Mesothelial cell of epicardium (in vitro differentiated cells): Measurements from ENCODE around the gene MMP24OS. TPM values are rescaled to one million over a fixed set of nuclear protein-coding genes. Genes with fewer than 3 reads are reported as not detected.
"Not testable (repeated sequence)": the region's sequence is repeated elsewhere in the genome, so short reads cannot be mapped to it uniquely, and the experiment has no call there.

Source experiments
- DNase-seq, 2 experiments: peaks; one replicate each; pipeline ENCODE4 v3.0.0; 2021; ENCODE audit warnings: low spot score in 2 of 2; ENCODE audit not compliant: unreplicated experiment in 2 of 2
- H3K27ac Mint-ChIP-seq: 2 replicates; pipeline ENCODE4 v1.8.0; 2021; ENCODE audit warnings: mixed read lengths
- H3K27me3 Mint-ChIP-seq: 2 replicates; pipeline ENCODE4 v1.8.0; 2021; ENCODE audit warnings: low read depth, mixed read lengths
- H3K36me3 Mint-ChIP-seq: 2 replicates; pipeline ENCODE4 v1.8.0; 2021; ENCODE audit warnings: mixed read lengths
- H3K4me1 Mint-ChIP-seq: 2 replicates; pipeline ENCODE4 v1.8.0; 2021; ENCODE audit warnings: mixed read lengths
- H3K4me3 Mint-ChIP-seq: 2 replicates; pipeline ENCODE4 v1.8.0; 2021; ENCODE audit warnings: mild to moderate bottlenecking, moderate library complexity, mixed read lengths
- H3K9me3 Mint-ChIP-seq: 2 replicates; pipeline ENCODE4 v1.8.0; 2021; ENCODE audit warnings: mixed read lengths
- total RNA-seq: library from RNA; stranded (reverse); gene quantifications from 3 replicates; pipeline ENCODE4 v1.2.1, GENCODE V29; 2021
- TF ChIP-seq, protein P1 (sequence below): fragments of 200-600 bp; sonication (generic); IDR thresholded peaks from one replicate; pipeline ENCODE4 v1.5.0; 2021; ENCODE audit warnings: antibody characterized with exemption; ENCODE audit not compliant: unreplicated experiment

MMP24OS gene
- total RNA-seq, 1 donor from 2014 or later: 66.1 TPM

DNA sequence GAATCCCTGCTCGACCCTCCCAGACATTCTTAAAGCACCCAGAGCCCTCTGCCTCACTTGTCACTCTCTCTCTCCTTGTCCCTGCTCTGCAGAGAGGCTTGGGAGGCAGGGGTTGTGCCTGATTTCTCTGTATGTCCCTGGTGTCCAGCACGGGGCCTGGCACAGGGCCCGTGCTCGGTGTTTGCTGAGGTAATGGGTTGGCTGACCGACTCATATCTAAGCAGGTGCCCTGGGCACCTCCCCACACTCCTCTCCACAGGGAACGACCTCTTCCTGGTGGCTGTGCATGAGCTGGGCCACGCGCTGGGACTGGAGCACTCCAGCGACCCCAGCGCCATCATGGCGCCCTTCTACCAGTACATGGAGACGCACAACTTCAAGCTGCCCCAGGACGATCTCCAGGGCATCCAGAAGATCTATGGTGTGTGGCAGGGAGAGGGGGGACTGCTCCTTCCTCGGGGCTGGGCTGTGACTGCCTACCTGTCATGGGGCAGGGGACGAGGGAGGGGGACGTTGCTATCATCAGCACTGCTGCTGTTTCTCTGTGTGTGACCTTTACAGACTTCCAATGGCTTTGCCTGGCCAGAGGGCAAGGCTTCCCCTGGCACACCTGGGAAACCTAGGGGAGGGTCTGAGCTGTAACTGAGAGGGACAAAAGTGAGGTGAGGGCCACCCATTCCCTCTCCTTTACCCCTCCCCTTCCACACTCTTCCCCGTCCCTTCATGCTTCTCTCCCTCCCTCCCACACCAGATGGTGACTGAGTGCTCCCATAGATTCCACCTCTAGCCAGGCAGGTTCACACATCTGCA, 14.2 kb downstream of the MMP24OS start:
- Mint-ChIP-seq H3K27me3 (no peaks in the 10 kb centered on the region), H3K36me3 (peaks cover 10% of the 10 kb centered on the region), H3K4me1 (peaks cover 29% of the 10 kb centered on the region), H3K27ac (peak overlapping the region; percentile 98), H3K9me3 (no peaks in the 10 kb centered on the region), H3K4me3 (no peak overlapping the region)
- DNase-seq: no peak
- TF ChIP-seq, protein P1, sequence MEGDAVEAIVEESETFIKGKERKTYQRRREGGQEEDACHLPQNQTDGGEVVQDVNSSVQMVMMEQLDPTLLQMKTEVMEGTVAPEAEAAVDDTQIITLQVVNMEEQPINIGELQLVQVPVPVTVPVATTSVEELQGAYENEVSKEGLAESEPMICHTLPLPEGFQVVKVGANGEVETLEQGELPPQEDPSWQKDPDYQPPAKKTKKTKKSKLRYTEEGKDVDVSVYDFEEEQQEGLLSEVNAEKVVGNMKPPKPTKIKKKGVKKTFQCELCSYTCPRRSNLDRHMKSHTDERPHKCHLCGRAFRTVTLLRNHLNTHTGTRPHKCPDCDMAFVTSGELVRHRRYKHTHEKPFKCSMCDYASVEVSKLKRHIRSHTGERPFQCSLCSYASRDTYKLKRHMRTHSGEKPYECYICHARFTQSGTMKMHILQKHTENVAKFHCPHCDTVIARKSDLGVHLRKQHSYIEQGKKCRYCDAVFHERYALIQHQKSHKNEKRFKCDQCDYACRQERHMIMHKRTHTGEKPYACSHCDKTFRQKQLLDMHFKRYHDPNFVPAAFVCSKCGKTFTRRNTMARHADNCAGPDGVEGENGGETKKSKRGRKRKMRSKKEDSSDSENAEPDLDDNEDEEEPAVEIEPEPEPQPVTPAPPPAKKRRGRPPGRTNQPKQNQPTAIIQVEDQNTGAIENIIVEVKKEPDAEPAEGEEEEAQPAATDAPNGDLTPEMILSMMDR: no peak

DNA sequence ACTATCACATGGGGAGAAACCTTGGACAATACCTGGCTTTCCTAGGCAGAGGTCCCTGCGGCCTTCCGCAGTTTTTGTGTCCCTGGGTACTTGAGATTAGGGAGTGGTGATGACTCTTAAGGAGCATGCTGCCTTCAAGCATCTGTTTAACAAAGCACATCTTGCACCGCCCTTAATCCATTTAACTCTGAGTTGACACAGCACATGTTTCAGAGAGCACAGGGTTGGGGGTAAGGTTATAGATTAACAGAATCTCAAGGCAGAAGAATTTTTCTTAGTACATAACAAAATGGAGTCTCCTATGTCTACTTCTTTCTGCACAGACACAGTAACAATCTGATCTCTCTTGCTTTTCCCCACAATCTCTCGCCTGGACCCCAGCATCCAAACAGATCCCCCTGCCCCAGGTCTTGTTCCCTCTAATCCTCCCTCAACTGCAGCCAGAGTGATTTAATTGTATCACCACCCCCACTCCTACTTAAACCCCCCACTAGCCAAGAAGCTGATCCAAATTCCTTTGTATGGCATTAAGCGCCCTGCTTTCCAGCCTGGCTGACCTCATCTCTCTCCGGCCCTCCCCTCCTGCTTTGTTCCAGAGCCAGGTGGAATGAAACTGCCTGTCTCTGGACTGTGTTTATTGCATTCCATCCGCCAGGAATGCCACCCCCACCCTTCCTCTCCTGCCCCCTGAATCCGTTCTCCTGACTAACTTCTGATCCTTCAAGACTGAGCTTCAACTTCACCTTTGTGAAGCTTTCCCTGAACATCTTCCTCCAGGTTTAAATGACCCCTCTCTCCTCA, 15.0 kb downstream of the MMP24OS start:
- peak overlapping the region; percentile 98 for H3K27ac Mint-ChIP-seq
- DNase-seq: peak in 1 of 2 experiments; percentile 47
- peaks cover 36% of the 10 kb centered on the region for H3K4me1 Mint-ChIP-seq
- not testable (repeated sequence) for H3K9me3 Mint-ChIP-seq, H3K4me3 Mint-ChIP-seq, H3K27me3 Mint-ChIP-seq
- H3K36me3 Mint-ChIP-seq: peaks cover 10% of the 10 kb centered on the region

DNA sequence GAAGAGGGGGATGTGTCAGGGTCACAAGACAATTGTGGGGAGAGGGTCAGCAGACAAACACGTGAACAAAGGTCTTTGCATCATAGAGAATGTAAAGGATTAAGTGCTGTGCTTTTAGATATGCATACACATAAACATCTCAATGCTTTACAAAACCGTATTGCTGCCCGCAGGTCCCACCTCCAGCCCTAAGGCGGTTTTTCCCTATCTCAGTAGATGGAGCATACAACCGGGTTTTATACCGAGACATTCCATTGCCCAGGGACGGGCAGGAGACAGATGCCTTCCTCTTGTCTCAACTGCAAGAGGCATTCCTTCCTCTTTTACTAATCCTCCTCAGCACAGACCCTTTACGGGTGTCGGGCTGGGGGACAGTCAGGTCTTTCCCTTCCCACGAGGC, 15.6 kb downstream of the MMP24OS start:
- H3K36me3 Mint-ChIP-seq: not testable (repeated sequence)
- peak overlapping the region; percentile 84 for H3K27ac Mint-ChIP-seq

DNA sequence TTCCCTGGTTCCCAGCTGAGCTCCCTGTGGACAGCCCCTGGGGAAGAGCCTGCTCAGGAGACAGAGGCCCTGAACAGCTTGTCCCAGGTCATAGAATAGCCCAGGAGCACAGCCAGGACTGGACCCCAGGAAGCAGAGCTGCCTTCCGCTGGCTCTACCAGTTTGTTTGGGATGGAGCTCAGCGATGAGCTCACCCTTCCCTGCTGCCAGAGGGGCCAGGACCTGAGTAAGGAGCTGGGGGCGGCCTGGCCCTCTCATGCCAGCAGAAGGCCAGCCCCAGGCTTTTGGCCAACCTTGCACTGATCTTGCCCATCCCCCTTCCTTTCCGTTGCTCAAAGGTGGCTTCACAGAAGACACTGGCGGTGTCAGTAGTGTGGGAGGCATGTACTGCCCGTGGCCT, 17.5 kb downstream of the MMP24OS start:
- Mint-ChIP-seq H3K27ac (peak overlapping the region; percentile 73), H3K27me3 (no peaks in the 10 kb centered on the region), H3K36me3 (peaks cover 2% of the 10 kb centered on the region), H3K4me1 (peaks cover 43% of the 10 kb centered on the region), H3K9me3 (no peaks in the 10 kb centered on the region), H3K4me3 (no peak overlapping the region)
- TF ChIP-seq, protein P1: no peak
- DNase-seq: no peak

More for the DNA sequence above, 15.6 kb downstream of the MMP24OS start:
- H3K4me1 Mint-ChIP-seq: peaks cover 38% of the 10 kb centered on the region
- H3K27me3 Mint-ChIP-seq, H3K9me3 Mint-ChIP-seq, H3K4me3 Mint-ChIP-seq, DNase-seq: not testable (repeated sequence)

DNA sequence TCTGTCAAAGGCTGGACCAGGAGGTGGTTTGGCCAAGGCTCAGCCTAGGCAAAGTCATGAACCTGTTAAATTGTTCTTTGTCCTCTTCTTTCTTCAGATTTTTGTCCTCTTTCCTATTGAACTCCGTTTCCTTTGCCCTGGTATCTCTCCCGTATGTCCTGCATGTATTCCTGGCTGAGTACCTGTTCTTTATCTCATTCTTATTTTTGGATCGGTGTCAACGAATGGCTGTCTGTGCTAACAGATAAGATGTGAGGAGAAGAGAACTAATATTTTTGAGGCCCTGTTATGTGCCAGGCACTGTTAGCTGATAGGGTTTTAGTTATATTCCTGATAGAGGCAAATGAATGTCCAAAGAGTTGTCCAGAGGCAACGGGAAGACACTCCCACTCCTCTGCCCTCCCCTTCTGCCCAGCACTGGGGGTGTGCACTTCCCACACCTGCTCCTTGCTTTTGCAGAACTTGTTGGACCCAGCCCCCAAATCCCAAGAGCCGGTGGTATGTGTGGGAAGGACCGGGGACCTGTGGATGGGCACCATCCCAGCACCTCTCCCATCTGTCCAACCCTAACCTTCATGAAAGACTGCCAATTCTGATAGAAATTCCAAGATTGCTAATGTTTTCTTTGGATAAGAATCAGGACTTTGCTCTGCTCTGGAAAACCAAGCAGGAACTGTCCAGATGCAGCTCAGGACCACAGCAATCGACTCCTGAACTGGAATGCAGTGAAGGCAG, 20.6 kb downstream of the MMP24OS start:
- no peaks in the 10 kb centered on the region for H3K27me3 Mint-ChIP-seq
- H3K4me3 Mint-ChIP-seq: no peak overlapping the region
- no peak for DNase-seq
- H3K27ac Mint-ChIP-seq: peak overlapping the region; percentile 69
- TF ChIP-seq, protein P1: no peak
- H3K36me3 Mint-ChIP-seq: peaks cover 2% of the 10 kb centered on the region
- peaks cover 22% of the 10 kb centered on the region for H3K4me1 Mint-ChIP-seq
- H3K9me3 Mint-ChIP-seq: no peaks in the 10 kb centered on the region

DNA sequence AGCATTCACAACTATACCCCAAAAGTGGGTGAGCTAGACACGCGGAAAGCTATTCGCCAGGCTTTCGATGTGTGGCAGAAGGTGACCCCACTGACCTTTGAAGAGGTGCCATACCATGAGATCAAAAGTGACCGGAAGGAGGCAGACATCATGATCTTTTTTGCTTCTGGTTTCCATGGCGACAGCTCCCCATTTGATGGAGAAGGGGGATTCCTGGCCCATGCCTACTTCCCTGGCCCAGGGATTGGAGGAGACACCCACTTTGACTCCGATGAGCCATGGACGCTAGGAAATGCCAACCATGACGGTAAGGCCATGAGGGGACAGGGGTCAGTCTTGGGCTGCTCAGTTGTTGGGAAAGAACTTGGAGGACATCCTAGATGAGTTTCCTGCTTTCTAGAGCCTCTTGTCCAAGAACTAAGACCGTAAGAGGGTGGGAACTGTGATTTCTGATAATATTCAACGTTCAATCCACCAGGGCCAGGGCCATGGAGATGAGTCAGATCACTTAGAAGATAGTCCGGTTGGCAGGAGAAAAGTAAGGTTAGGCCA, 23.4 kb downstream of the MMP24OS start:
- peaks cover 2% of the 10 kb centered on the region for H3K36me3 Mint-ChIP-seq
- TF ChIP-seq, protein P1: no peak
- H3K4me1 Mint-ChIP-seq: peaks cover 21% of the 10 kb centered on the region
- no peak for DNase-seq
- H3K9me3 Mint-ChIP-seq: no peaks in the 10 kb centered on the region
- H3K4me3 Mint-ChIP-seq: no peak overlapping the region
- H3K27me3 Mint-ChIP-seq: no peaks in the 10 kb centered on the region
- no peak overlapping the region for H3K27ac Mint-ChIP-seq
